Keratinocyte (primary cell): ENCODE measurements around the gene CEP164.

ENCODE experiments used
- CTCF ChIP-seq, 3 experiments: IDR thresholded peaks in 1 of 3; conservative IDR thresholded peaks in 1 of 3; optimal IDR thresholded peaks in 1 of 3; 2 replicates in 2 of 3; 3 replicates in 1 of 3; pipeline versions ENCODE3 to v1.5.1; 2011; ENCODE audit warnings: low read length in 3 of 3, mild to moderate bottlenecking in 3 of 3, moderate library complexity in 2 of 3, control low read depth in 1 of 3, inconsistent platforms in 1 of 3; ENCODE audit not compliant: insufficient read depth in 2 of 3; ENCODE audit errors: extremely low read depth in 1 of 3
- EZH2 ChIP-seq: IDR thresholded peaks from one replicate; pipeline ENCODE4 v1.6.1; 2012; ENCODE audit warnings: inconsistent platforms, mild to moderate bottlenecking, low read length, moderate library complexity

- TF ChIP-seq CTCF (optimal IDR thresholded peaks at IDR 0.05 in 1 of 3, IDR thresholded peaks at IDR 0.05 in 1 of 3, conservative IDR thresholded peaks at IDR 0.05 in 1 of 3; ENCODE audit: extremely low read depth in 1 of 3, insufficient read depth in 2 of 3, low read length in 3 of 3) (no peak), EZH2 (no peak)
Measured at GRCh38 chr11:117424781-117425180, 97.1 kb downstream of the CEP164 start.
